ENCODE data around the gene CACHD1. TPM values are rescaled to one million over a fixed set of nuclear protein-coding genes. Genes with fewer than 3 reads are reported as not detected.

Gene CACHD1
- total RNA-seq, 5 donors from 2014 or later (not counting 1 experiment from before 2014, with no cell fraction given), result 0.49 to 7.3 (median 2.2) TPM

DNA sequence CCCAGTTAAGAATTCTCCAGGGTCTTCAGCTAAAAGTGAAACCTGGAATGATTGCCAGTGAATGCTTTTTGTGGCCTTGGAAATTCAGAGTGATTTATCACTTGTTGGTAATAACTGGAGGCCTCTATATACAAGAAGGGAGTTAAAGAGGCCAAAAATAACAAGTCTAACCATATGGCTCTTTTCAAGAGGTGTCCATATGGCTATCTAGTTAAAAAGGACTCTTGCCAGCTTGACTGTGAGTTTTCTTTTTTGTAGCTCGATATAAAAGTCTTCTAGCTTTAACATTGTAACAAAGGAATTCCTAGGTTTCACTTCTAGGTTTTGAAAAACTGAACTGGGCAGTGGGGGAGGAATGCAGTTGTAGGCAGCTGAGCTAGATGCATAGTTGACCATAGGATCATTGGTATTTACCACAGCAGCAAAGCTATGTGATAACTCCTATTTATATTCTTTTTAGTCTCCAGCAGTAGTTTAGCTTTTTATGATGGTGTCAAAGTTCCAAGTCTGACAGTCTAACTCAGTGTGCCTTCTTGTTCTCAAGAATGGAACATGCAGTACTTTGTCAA lies 44.4 kb downstream of the CACHD1 start:
- Histone ChIP-seq H3K4me1 (ENCODE audit: control insufficient read depth in 1 of 2, extremely low read depth in 1 of 2, insufficient read depth in 2 of 2, low read length in 2 of 2) (peaks cover 0 to 12% of the 10 kb centered on the region in 2 experiments), H3K9me3 (no peaks in the 10 kb centered on the region), H3K27ac (ENCODE audit: low read length) (no peak overlapping the region), H3K4me3 (ENCODE audit: control insufficient read depth in 1 of 2, extremely low read depth in 1 of 2, low read length in 1 of 2) (no peak overlapping the region), H3K36me3 (ENCODE audit: control insufficient read depth in 2 of 2, extremely low read depth in 1 of 2, insufficient read depth in 1 of 2, low read length in 1 of 2) (no peaks in the 10 kb centered on the region), H3K27me3 (replicated peaks in 1 of 2; ENCODE audit: control insufficient read depth in 2 of 2, extremely low read depth in 1 of 2, insufficient read depth in 2 of 2, low read length in 1 of 2) (no peaks in the 10 kb centered on the region)
- no peaks in the 10 kb centered on the region for H3K27me3 Mint-ChIP-seq
- ATAC-seq (replicated peaks in 1 of 4) (no peak), DNase-seq (no peak)
- CTCF ChIA-PET, result interaction anchor here in 1 of 2 donors (0.6 kb wide), 1 partner anchor 61 kb away, joined by 3 read pairs; no protein-coding TSS in a partner anchor
- POLR2A ChIA-PET, result interaction anchor here in 1 of 2 donors (0.6 kb wide), 1 partner anchor 32 kb away, joined by 7 read pairs; no protein-coding TSS in a partner anchor
- H3K27ac Mint-ChIP-seq, result peak overlapping the region in 1 of 2 donors; percentile 13
- peaks cover 8 to 58% (median 31%) of the 10 kb centered on the region in 3 donors for H3K4me1 Mint-ChIP-seq
- H3K36me3 Mint-ChIP-seq, result no peaks in the 10 kb centered on the region
- no peaks in the 10 kb centered on the region for H3K9me3 Mint-ChIP-seq
- no CpG with 5 or more reads among the region's 1 CpG for WGBS (ENCODE audit: insufficient coverage)
- H3K4me3 Mint-ChIP-seq, result peak overlapping the region in 1 of 3 donors; percentile 9

- Histone ChIP-seq H3K27ac (ENCODE audit: low read length) (no peak overlapping the region), H3K4me3 (ENCODE audit: control insufficient read depth in 1 of 2, extremely low read depth in 1 of 2, low read length in 1 of 2) (no peak overlapping the region), H3K4me1 (ENCODE audit: control insufficient read depth in 1 of 2, extremely low read depth in 1 of 2, insufficient read depth in 2 of 2, low read length in 2 of 2) (peaks cover 0 to 10% of the 10 kb centered on the region in 2 experiments), H3K27me3 (replicated peaks in 1 of 2; ENCODE audit: control insufficient read depth in 2 of 2, extremely low read depth in 1 of 2, insufficient read depth in 2 of 2, low read length in 1 of 2) (no peaks in the 10 kb centered on the region), H3K9me3 (no peaks in the 10 kb centered on the region), H3K36me3 (ENCODE audit: control insufficient read depth in 2 of 2, extremely low read depth in 1 of 2, insufficient read depth in 1 of 2, low read length in 1 of 2) (no peaks in the 10 kb centered on the region)
- Mint-ChIP-seq H3K4me3 (no peak overlapping the region), H3K36me3 (no peaks in the 10 kb centered on the region), H3K9me3 (no peaks in the 10 kb centered on the region), H3K4me1 (peaks cover 8 to 48% (median 24%) of the 10 kb centered on the region in 3 donors), H3K27me3 (no peaks in the 10 kb centered on the region), H3K27ac (no peak overlapping the region)
- ATAC-seq (replicated peaks in 1 of 4) (no peak), DNase-seq (no peak)
- no CpG with 5 or more reads among the region's 1 CpG for WGBS (ENCODE audit: insufficient coverage)
- ChIA-PET POLR2A (no interaction called here), CTCF (interaction anchor here in 1 of 2 donors (1.1 kb wide), 1 partner anchor 160 kb away, joined by 3 read pairs; no protein-coding TSS in a partner anchor)
Observed at GRCh38 chr1:64515427-64515826, 45.5 kb downstream of the CACHD1 start.

GRCh38 chr1:64516301-64516700 lies 46.4 kb downstream of the CACHD1 start:
- no peaks in the 10 kb centered on the region for H3K36me3 Mint-ChIP-seq
- H3K36me3 ChIP-seq (ENCODE audit: control insufficient read depth in 2 of 2, extremely low read depth in 1 of 2, insufficient read depth in 1 of 2, low read length in 1 of 2), result no peaks in the 10 kb centered on the region
- ATAC-seq (replicated peaks in 1 of 4) (no peak), DNase-seq (no peak)
- 93% methylated on average over 6 of the region's 7 CpGs for WGBS (ENCODE audit: insufficient coverage)
- no peaks in the 10 kb centered on the region for H3K9me3 Mint-ChIP-seq
- no peaks in the 10 kb centered on the region for H3K27me3 ChIP-seq (replicated peaks in 1 of 2; ENCODE audit: control insufficient read depth in 2 of 2, extremely low read depth in 1 of 2, insufficient read depth in 2 of 2, low read length in 1 of 2)
- CTCF ChIA-PET, result interaction anchor here in 1 of 2 donors (1.1 kb wide), 1 partner anchor 159 kb away, joined by 3 read pairs; no protein-coding TSS in a partner anchor
- H3K4me1 ChIP-seq (ENCODE audit: control insufficient read depth in 1 of 2, extremely low read depth in 1 of 2, insufficient read depth in 2 of 2, low read length in 2 of 2), result peaks cover 0 to 3% of the 10 kb centered on the region in 2 experiments
- no peak overlapping the region for H3K4me3 Mint-ChIP-seq
- H3K4me3 ChIP-seq (ENCODE audit: control insufficient read depth in 1 of 2, extremely low read depth in 1 of 2, low read length in 1 of 2), result no peak overlapping the region
- H3K27ac Mint-ChIP-seq, result no peak overlapping the region
- no peaks in the 10 kb centered on the region for H3K9me3 ChIP-seq
- peaks cover 0 to 39% (median 15%) of the 10 kb centered on the region in 3 donors for H3K4me1 Mint-ChIP-seq
- H3K27ac ChIP-seq (ENCODE audit: low read length), result no peak overlapping the region
- POLR2A ChIA-PET, result no interaction called here
- no peaks in the 10 kb centered on the region for H3K27me3 Mint-ChIP-seq

DNA sequence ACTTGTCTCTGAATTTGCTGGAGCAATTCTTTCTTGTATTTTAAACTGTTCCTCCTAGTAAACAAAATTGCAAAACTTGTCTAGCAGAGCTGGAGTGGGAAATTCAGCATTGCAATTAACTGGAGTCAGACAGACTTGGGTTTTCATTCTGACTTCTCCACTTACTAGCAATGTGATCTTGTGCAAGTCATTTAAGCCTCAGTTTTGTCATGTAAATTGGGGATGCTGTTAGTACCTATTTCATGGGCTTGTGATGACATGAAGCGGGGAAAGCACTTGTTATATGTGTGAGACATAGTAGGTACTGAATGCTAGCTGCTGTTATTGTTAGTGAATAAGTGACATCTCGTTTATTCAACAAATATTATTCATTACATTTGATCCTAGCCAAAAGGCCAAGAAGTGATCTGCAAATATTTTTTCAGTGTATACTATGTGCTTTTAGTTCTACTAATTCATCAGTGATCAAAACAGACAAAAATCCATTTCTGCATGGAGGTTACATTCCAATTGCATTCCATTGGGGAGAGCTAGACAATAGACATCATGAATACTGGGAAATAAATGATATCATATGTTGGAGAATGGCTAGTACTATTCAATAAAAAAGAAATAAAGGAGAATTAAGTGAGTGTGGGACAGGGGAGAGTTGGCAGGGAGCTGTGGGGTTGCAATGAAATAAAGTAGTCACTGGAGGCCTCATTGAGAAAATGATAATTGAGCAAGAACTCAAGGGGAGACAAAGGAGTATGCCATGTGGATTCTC lies 47.1 kb downstream of the CACHD1 start:
- H3K27me3 ChIP-seq (replicated peaks in 1 of 2; ENCODE audit: control insufficient read depth in 2 of 2, extremely low read depth in 1 of 2, insufficient read depth in 2 of 2, low read length in 1 of 2), result no peaks in the 10 kb centered on the region
- ChIA-PET POLR2A (interaction anchor here in 1 of 2 donors (0.5 kb wide), 1 partner anchor 113 kb away, joined by 3 read pairs; no protein-coding TSS in a partner anchor), CTCF (no interaction called here)
- ATAC-seq (replicated peaks in 1 of 4) (no peak), DNase-seq (no peak)
- no peak overlapping the region for H3K27ac Mint-ChIP-seq
- no peak overlapping the region for H3K27ac ChIP-seq (ENCODE audit: low read length)
- H3K4me1 ChIP-seq (ENCODE audit: control insufficient read depth in 1 of 2, extremely low read depth in 1 of 2, insufficient read depth in 2 of 2, low read length in 2 of 2), result no peaks in the 10 kb centered on the region
- H3K9me3 Mint-ChIP-seq, result no peaks in the 10 kb centered on the region
- peaks cover 0 to 35% (median 15%) of the 10 kb centered on the region in 3 donors for H3K4me1 Mint-ChIP-seq
- no CpG with 5 or more reads among the region's 2 CpGs for WGBS (ENCODE audit: insufficient coverage)
- no peak overlapping the region for H3K4me3 Mint-ChIP-seq
- H3K4me3 ChIP-seq (ENCODE audit: control insufficient read depth in 1 of 2, extremely low read depth in 1 of 2, low read length in 1 of 2), result no peak overlapping the region
- H3K36me3 ChIP-seq (ENCODE audit: control insufficient read depth in 2 of 2, extremely low read depth in 1 of 2, insufficient read depth in 1 of 2, low read length in 1 of 2), result no peaks in the 10 kb centered on the region
- no peaks in the 10 kb centered on the region for H3K27me3 Mint-ChIP-seq
- no peaks in the 10 kb centered on the region for H3K36me3 Mint-ChIP-seq
- H3K9me3 ChIP-seq, result no peaks in the 10 kb centered on the region

DNA sequence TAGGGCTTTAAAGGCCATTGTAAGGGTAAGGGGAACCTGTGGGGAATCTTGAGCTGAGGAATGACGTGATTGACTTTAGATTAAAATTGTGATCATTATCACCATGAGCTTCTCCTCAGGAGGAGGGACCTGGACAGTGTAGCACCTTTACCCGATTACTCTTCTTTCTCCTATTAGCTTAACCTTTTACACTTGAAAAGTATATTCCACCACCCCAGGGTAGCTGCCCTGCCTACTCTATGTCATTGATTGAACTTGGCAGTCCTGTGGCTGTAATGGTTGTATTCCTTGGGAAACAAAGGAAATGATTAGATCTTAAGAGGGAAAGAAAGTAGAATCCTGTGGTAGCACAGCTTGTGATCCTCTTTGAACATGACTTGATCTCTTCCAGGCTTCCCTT lies 47.7 kb downstream of the CACHD1 start:
- ChIA-PET CTCF (no interaction called here), POLR2A (interaction anchor here in 1 of 2 donors (0.5 kb wide), 1 partner anchor 112 kb away, joined by 3 read pairs; no protein-coding TSS in a partner anchor)
- DNase-seq (no peak), ATAC-seq (replicated peaks in 1 of 4) (no peak)
- Mint-ChIP-seq H3K27ac (no peak overlapping the region), H3K4me3 (no peak overlapping the region), H3K4me1 (peaks cover 0 to 30% (median 11%) of the 10 kb centered on the region in 3 donors), H3K36me3 (no peaks in the 10 kb centered on the region), H3K9me3 (no peaks in the 10 kb centered on the region), H3K27me3 (no peaks in the 10 kb centered on the region)
- H3K4me1 ChIP-seq (ENCODE audit: control insufficient read depth in 1 of 2, extremely low read depth in 1 of 2, insufficient read depth in 2 of 2, low read length in 2 of 2), result no peaks in the 10 kb centered on the region
- no peaks in the 10 kb centered on the region for H3K36me3 ChIP-seq (ENCODE audit: control insufficient read depth in 2 of 2, extremely low read depth in 1 of 2, insufficient read depth in 1 of 2, low read length in 1 of 2)
- H3K27ac ChIP-seq (ENCODE audit: low read length), result no peak overlapping the region
- no peak overlapping the region for H3K4me3 ChIP-seq (ENCODE audit: control insufficient read depth in 1 of 2, extremely low read depth in 1 of 2, low read length in 1 of 2)
- H3K27me3 ChIP-seq (replicated peaks in 1 of 2; ENCODE audit: control insufficient read depth in 2 of 2, extremely low read depth in 1 of 2, insufficient read depth in 2 of 2, low read length in 1 of 2), result no peaks in the 10 kb centered on the region
- H3K9me3 ChIP-seq, result no peaks in the 10 kb centered on the region
- WGBS (ENCODE audit: insufficient coverage), result no CpG with 5 or more reads among the region's 2 CpGs

DNA sequence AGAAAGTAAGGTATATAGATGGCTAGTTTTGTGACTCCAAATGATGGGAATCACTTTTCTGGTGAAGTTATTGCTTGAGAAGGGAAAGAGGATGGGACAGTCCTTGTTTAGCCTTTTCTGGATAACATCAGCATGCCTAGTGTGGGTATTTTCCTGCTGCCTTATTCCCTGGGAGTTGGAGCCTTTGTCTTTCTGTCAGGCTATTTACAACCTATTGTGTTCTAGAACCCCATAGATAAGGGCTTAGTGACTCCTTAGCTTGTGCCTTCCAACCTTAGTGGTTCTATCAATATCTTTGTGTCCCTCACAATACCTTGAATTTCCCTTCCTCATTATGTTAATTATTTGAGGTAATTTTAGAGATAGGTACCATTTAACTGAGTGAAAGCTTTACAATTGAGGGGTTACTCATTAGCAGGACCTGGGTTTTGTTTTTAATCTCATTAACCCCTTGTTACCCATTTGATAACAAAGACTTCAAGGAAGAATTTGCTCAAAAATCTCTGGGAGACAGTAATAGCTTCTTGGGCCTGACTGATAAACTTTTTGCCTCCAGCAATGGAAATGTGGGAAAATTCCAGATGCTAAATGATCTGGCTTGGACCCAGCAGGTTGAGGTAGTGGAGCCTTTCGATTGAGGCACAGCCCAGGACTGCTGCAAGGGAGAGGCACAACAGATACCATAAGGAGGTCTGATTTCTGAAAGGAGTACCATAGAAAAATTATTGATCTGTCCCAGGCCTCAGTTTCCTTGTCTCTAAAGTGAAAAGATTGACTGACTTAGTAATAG lies 49.0 kb downstream of the CACHD1 start:
- no peaks in the 10 kb centered on the region for H3K4me1 ChIP-seq (ENCODE audit: control insufficient read depth in 1 of 2, extremely low read depth in 1 of 2, insufficient read depth in 2 of 2, low read length in 2 of 2)
- Mint-ChIP-seq H3K27ac (no peak overlapping the region), H3K36me3 (no peaks in the 10 kb centered on the region), H3K9me3 (no peaks in the 10 kb centered on the region), H3K4me1 (peaks cover 0 to 17% (median 8%) of the 10 kb centered on the region in 3 donors), H3K27me3 (no peaks in the 10 kb centered on the region), H3K4me3 (no peak overlapping the region)
- H3K36me3 ChIP-seq (ENCODE audit: control insufficient read depth in 2 of 2, extremely low read depth in 1 of 2, insufficient read depth in 1 of 2, low read length in 1 of 2), result no peaks in the 10 kb centered on the region
- 86% methylated on average over 1 of the region's 1 CpG for WGBS (ENCODE audit: insufficient coverage)
- no peaks in the 10 kb centered on the region for H3K27me3 ChIP-seq (replicated peaks in 1 of 2; ENCODE audit: control insufficient read depth in 2 of 2, extremely low read depth in 1 of 2, insufficient read depth in 2 of 2, low read length in 1 of 2)
- ChIA-PET CTCF (interaction anchor here (0.5 to 0.6 kb wide), 2 partner anchors 154 to 235 kb away, joined by 3 read pairs; no protein-coding TSS in a partner anchor), POLR2A (no interaction called here)
- ATAC-seq (replicated peaks in 1 of 4) (no peak), DNase-seq (no peak)
- no peak overlapping the region for H3K27ac ChIP-seq (ENCODE audit: low read length)
- H3K4me3 ChIP-seq (ENCODE audit: control insufficient read depth in 1 of 2, extremely low read depth in 1 of 2, low read length in 1 of 2), result no peak overlapping the region
- no peaks in the 10 kb centered on the region for H3K9me3 ChIP-seq
